ENCODE data around the gene LIN7A. TPM values are rescaled to one million over a fixed set of nuclear protein-coding genes. Genes with fewer than 3 reads are reported as not detected.

The LIN7A gene
- total RNA-seq, 2 donors from 2014 or later: 2.2 to 5.4 TPM

DNA sequence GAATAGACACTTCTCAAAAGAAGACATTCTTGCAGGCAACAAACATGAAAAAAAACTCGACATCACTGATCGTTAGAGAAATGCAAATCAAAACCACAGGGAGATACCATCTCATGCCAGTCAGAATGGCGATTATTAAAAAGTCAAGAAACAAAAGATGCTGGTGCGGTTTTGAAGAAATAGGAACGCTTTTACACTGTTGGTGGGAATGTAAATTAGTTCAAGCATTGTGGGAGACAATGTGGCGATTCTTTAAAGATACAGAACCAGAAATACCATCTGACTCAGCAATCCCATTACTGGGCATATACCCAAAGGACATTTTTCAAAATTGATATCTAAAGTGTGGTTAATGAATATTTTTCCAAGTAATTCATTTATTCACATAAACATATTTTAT lies 39.6 kb upstream of the LIN7A start:
- Histone ChIP-seq H3K27ac (no peak overlapping the region), H3K4me1 (replicated peaks) (no peaks in the 10 kb centered on the region), H3K4me3 (no peak overlapping the region), H3K36me3 (no peaks in the 10 kb centered on the region), H3K9me3 (no peaks in the 10 kb centered on the region), H3K27me3 (replicated peaks; ENCODE audit: insufficient read depth) (no peaks in the 10 kb centered on the region)
- intact Hi-C loops (cut with DNase I): no loop called here
- DNase-seq (ENCODE audit: low spot score): no peak
- WGBS: 53% methylated on average over 6 of the region's 6 CpGs
- TF ChIP-seq, protein P1, sequence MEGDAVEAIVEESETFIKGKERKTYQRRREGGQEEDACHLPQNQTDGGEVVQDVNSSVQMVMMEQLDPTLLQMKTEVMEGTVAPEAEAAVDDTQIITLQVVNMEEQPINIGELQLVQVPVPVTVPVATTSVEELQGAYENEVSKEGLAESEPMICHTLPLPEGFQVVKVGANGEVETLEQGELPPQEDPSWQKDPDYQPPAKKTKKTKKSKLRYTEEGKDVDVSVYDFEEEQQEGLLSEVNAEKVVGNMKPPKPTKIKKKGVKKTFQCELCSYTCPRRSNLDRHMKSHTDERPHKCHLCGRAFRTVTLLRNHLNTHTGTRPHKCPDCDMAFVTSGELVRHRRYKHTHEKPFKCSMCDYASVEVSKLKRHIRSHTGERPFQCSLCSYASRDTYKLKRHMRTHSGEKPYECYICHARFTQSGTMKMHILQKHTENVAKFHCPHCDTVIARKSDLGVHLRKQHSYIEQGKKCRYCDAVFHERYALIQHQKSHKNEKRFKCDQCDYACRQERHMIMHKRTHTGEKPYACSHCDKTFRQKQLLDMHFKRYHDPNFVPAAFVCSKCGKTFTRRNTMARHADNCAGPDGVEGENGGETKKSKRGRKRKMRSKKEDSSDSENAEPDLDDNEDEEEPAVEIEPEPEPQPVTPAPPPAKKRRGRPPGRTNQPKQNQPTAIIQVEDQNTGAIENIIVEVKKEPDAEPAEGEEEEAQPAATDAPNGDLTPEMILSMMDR (IDR thresholded peaks at IDR 0.05): no peak
- TF ChIP-seq POLR2A (IDR thresholded peaks at IDR 0.05): no peak
- TF ChIP-seq POLR2AphosphoS5 (IDR thresholded peaks at IDR 0.05): no peak

DNA sequence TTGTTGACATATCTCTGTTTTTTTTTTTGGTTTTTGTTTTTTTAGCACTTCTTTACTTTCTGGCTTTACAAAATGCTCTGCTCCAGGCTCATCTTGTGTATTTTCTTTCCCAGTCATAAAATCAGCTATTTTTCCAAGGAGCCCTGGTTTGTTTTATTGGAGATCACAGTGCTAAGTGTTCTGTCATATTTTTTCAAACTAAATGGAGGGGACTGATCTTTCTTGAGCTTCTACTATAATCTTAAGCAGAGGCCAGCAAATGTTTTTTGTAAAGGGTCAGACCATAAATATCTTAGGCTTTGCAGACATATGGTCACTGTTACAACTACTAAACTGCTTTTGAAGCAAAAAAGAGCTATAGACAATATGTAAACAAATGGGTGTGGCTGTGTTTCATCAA lies 30.6 kb upstream of the LIN7A start:
- no peak overlapping the region for H3K27ac ChIP-seq
- TF ChIP-seq POLR2A (IDR thresholded peaks at IDR 0.05) (no peak), POLR2AphosphoS5 (IDR thresholded peaks at IDR 0.05) (no peak)
- TF ChIP-seq, protein P1 (IDR thresholded peaks at IDR 0.05): no peak
- no peak overlapping the region for H3K4me3 ChIP-seq
- no peaks in the 10 kb centered on the region for H3K27me3 ChIP-seq (replicated peaks; ENCODE audit: insufficient read depth)
- no peaks in the 10 kb centered on the region for H3K4me1 ChIP-seq (replicated peaks)
- no peaks in the 10 kb centered on the region for H3K36me3 ChIP-seq
- no peaks in the 10 kb centered on the region for H3K9me3 ChIP-seq
- no peak for DNase-seq (ENCODE audit: low spot score)
- intact Hi-C loops (cut with DNase I): no loop called here

DNA sequence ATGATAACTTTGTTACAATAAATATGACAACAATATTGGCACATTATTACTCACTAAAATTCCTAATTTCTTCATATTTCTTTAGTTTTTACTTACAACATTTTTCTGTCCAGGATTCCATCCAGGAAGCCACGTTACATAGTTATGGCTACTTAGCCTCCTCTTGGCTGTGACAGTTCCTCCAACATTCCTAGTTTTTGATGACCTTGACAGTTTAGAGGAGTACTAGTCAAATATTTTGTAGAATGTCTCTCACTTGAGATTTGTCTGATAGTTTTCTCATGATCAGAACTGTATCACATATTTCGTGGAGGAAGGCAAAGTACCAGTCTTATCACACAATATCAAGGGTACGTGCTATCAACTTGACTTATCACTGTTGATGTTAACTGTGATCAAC lies 29.8 kb upstream of the LIN7A start:
- WGBS: 77% methylated on average over 3 of the region's 3 CpGs
- Histone ChIP-seq H3K27ac (no peak overlapping the region), H3K27me3 (replicated peaks; ENCODE audit: insufficient read depth) (no peaks in the 10 kb centered on the region), H3K4me3 (no peak overlapping the region), H3K9me3 (no peaks in the 10 kb centered on the region), H3K36me3 (no peaks in the 10 kb centered on the region), H3K4me1 (replicated peaks) (no peaks in the 10 kb centered on the region)
- DNase-seq (ENCODE audit: low spot score): no peak
- intact Hi-C loops (cut with DNase I): no loop called here
- TF ChIP-seq POLR2A (IDR thresholded peaks at IDR 0.05) (no peak), POLR2AphosphoS5 (IDR thresholded peaks at IDR 0.05) (no peak)
- TF ChIP-seq, protein P1 (IDR thresholded peaks at IDR 0.05): no peak

DNA sequence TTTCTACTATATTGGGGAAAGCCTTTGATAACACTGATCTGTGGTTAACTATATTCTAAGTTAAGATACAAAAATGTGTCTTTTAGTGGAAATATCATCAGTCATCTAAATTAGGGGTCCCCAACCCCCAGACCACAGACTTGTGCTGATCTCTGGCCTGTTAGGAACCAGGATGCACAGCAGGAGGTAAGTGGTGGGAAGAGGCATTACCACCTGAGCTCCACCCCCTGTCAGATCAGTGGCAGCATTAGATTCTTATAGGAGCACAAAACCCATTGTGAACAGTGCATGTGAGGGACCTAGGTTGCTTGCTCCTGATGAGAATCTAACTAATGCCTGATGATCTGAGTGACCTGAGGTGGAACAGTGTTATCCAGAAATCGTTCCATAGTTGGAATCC lies 28.3 kb upstream of the LIN7A start:
- 80% methylated on average over 1 of the region's 1 CpG for WGBS

DNA sequence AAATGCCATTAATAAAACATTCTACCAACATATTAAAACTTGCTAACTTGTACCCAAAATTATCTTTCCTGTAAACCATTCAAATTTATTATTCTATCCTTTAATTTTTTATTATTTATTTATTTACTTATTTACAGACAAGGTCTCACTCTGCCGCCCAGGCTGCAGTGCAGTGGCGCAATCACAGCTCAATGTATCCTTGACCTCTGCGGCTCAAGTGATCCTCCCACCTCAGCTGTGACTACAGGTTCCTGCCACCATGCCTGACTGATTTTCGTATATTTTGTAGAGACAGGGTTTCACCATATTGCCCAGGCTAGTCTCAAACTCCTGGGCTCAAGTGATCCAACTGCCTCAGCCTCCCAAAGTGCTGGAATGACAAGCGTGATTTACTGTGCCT lies 20.4 kb upstream of the LIN7A start:
- DNase-seq (ENCODE audit: low spot score): no peak
- intact Hi-C loops (cut with DNase I): no loop called here
- WGBS: 96% methylated on average over 5 of the region's 5 CpGs
- H3K27me3 ChIP-seq (replicated peaks; ENCODE audit: insufficient read depth): no peaks in the 10 kb centered on the region
- no peak overlapping the region for H3K4me3 ChIP-seq
- no peaks in the 10 kb centered on the region for H3K36me3 ChIP-seq
- H3K27ac ChIP-seq: no peak overlapping the region
- TF ChIP-seq POLR2AphosphoS5 (IDR thresholded peaks at IDR 0.05): no peak
- TF ChIP-seq, protein P1 (IDR thresholded peaks at IDR 0.05): no peak
- TF ChIP-seq POLR2A (IDR thresholded peaks at IDR 0.05): no peak
- no peaks in the 10 kb centered on the region for H3K4me1 ChIP-seq (replicated peaks)
- no peaks in the 10 kb centered on the region for H3K9me3 ChIP-seq

More for the DNA sequence above, 28.3 kb upstream of the LIN7A start:
- no peak overlapping the region for H3K4me3 ChIP-seq
- H3K9me3 ChIP-seq: no peaks in the 10 kb centered on the region
- intact Hi-C loops (cut with DNase I): no loop called here
- H3K4me1 ChIP-seq (replicated peaks): no peaks in the 10 kb centered on the region
- TF ChIP-seq POLR2A (IDR thresholded peaks at IDR 0.05) (no peak), POLR2AphosphoS5 (IDR thresholded peaks at IDR 0.05) (no peak)
- TF ChIP-seq, protein P1 (IDR thresholded peaks at IDR 0.05): no peak
- no peak overlapping the region for H3K27ac ChIP-seq
- no peak for DNase-seq (ENCODE audit: low spot score)
- H3K27me3 ChIP-seq (replicated peaks; ENCODE audit: insufficient read depth): no peaks in the 10 kb centered on the region
- no peaks in the 10 kb centered on the region for H3K36me3 ChIP-seq
